ENCODE measurements around the gene UBE2E1.
"Not testable (repeated sequence)": the region's sequence is repeated elsewhere in the genome, so short reads cannot be mapped to it uniquely, and the experiment has no call there.

Gene UBE2E1

DNA sequence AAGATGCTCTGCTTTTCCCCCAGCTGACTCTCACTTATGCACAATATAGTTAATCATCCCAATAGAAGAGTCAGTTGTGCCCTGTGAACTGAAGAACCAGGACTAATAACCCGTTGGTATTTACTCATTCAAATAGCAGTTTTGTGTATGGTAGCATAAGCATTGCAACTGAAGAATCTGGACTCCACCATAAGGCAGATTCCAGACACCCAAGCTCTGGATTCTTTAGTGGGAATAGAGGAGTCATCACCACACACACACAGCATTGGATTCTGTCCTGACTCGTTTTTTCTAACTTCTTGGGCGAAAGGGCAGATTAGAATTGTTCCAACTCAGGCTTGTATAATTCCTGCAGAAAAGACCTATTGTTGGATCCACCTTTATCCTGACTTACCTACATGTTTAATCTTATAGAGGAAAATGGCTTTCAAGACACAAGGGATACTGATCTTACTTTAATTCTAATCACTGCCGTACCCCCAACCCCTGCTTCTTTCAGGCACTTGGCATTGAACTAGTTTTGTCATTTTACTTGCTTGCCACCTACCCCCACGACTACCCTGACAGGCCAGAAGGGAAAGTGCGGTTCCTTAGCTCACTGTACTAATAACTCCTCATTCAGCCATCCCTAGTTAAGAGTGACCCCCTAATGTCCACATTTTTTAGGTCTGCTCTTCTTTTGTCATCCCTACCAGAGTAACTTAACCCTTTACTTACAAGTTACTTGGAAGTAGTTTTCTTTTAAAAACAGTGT is 68.8 kb downstream of the UBE2E1 start:
- FAIRE-seq, result no peak

DNA sequence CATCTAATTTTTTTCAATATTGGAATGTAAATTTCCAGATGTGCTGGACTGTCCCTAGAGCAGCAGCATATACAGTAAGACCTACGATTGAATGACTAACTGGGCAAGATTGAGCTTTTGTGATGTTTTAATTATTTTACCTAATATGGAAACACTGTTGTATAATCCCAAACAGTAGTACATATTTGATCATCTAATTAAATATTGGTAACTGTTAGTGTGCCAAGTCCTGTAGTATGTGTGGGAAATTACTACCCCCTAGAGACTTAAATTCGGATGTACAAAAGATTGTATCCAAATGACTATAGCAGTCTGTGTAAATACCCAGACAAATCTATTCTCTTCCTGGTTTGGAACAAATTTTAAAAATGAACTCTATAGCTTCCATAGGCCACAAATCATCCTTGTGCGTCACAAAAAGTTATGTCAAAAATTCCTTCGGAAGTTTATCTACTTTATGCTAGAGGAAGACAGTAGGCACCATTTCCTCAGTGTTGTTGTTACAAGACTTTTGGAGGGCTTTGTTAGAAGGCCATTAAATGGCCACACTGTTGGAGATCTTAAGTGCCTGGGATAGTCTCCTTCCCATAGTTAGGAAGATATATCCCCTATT is 69.5 kb downstream of the UBE2E1 start:
- FAIRE-seq (no peak), DNase-seq (ENCODE audit: insufficient read length, low spot score) (no peak)

More for the DNA sequence above, 68.8 kb downstream of the UBE2E1 start:
- no peak for DNase-seq (ENCODE audit: insufficient read length, low spot score)

DNA sequence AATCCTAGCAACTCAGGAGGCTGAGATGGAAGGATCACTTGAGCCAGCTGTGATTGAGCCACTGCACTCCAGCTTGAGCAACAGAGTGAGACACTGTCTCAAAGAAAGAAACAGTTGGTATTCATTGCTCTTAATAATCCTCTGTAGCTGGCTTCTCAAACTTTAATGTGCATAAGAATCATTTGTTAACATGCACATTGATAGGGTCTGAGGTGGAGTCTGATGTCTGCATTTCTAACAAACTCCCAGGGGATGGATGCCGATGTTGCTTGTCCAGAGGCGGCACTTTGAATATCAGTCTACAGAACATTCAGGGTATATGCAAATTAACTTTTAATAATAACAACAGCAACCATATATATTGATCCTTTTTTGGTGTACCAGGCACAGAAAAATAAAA is 71.2 kb downstream of the UBE2E1 start:
- DNase-seq (ENCODE audit: insufficient read length, low spot score), result no peak

DNA sequence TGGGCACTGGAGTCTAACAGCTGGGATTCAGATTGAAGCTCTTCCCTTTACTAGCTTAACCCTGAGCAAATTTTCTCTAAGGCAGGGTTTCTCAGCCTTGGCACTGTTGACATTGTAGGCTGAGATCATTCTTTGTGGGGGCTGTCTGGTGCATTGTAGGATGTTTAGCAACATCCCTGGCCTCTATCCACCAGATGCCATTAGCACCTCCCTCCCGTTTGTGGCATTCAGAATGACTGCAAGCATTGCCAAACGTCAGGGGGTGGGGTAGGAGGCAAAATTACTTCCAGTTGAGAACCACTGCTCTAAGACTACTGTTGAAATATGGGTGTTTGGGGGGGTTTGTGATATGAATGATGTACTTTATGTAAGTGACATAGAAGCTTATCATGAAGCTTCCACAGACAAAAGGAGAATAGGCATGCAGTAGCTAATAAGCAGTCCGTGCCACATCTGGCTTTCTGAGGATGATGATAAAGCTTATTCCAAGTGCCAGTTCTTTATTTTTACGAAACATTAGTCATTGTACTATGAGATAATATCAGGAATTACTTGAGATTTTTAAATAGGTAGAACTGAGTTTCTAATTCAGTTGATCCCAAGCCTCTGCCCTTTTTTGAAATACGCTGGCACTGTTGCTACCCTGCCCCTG is 71.7 kb downstream of the UBE2E1 start:
- FAIRE-seq (no peak), DNase-seq (ENCODE audit: insufficient read length, low spot score) (no peak)

More for the DNA sequence above, 71.2 kb downstream of the UBE2E1 start:
- FAIRE-seq, result no peak

DNA sequence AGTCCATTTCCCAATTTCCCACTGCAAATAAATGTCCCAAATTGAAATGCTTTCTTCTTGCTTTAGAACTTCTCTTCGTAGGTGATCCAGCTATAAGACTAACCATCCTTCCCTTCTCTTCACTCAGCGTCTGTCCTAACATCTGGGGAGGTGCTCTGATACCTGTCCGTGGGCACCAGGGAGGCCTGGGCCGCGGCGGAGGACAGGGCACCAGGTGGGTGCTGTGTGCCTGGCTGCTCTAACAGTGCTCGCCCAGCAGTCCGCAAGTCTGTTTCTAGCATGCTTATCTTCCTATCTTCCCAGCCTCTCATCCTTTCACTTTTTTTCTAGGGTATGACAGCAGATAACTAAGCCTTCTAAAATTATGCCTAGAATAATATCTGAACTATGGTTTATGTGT is 73.7 kb downstream of the UBE2E1 start:
- DNase-seq (ENCODE audit: insufficient read length, low spot score) (no peak), FAIRE-seq (no peak)

DNA sequence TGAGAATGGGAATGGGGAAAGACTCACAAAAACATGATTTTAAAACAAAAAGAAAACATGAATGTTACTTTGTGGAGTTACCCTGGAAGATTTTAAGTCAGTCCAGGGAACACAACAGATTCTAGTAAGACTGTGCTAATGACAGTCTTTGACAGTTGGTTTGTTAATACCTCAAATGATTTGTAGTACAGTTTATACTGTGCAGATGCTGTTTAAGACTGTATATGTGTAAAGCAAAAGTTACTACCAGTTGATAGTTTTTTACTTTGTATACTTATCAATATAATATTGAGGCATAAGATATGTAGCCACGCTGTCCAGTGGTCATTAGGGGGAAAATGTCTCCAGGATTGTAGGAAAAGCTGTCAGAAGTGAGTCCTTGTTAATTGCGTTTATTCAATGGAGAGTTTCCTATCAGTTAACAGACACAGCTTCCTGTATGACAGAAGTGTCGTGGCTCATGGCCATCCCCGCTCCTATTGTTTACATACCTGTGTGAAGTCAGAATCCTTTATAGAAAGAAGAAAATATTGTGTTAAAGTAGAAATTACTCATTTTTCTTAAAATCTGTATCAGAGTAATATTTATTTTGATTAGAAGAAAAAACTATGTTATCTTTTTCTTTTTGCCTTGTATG is 75.1 kb downstream of the UBE2E1 start:
- DNase-seq (ENCODE audit: insufficient read length, low spot score), result no peak
- FAIRE-seq, result no peak

DNA sequence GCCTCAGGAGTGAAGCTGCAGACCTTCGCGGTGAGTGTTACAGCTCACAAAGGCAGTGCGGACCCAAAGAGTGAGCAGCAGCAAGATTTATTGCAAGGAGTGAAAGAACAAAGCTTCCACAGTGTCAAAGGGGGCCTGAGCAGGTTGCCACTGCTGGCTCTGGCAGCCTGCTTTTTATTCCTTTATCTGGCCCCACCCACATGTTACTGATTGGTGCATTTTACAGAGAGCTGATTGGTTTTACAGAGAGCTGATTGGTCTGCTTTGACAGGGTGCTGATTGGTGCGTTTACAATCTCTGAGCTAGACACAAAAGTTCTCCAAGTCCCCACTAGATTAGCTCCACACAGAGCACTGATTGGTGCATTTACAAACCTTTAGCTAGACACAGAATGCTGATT is 76.2 kb downstream of the UBE2E1 start:
- not testable (repeated sequence) for DNase-seq (ENCODE audit: insufficient read length, low spot score); FAIRE-seq

DNA sequence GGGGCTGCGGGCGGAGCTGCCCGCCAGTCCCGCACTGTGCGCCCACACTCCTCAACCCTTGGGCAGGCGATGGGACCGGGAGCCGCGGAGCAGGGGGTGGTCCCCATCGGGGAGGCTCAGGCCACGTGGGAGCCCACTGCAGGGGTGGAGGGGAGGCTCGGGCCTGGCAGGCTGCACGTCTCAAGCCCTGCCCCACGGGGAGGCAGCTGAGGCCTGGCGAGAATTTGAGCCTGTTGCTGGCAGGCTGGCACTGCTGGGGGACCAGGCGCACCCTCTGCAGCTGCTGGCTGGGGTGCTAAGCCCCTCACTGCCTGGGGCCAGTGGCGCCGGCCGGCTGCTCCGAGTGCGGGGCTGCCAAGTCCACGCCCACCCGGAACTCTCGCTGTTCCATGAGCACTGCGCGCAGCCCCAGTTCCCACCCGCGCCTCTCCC is 76.7 kb downstream of the UBE2E1 start:
- DNase-seq (ENCODE audit: insufficient read length, low spot score) (no peak), FAIRE-seq (no peak)

DNA sequence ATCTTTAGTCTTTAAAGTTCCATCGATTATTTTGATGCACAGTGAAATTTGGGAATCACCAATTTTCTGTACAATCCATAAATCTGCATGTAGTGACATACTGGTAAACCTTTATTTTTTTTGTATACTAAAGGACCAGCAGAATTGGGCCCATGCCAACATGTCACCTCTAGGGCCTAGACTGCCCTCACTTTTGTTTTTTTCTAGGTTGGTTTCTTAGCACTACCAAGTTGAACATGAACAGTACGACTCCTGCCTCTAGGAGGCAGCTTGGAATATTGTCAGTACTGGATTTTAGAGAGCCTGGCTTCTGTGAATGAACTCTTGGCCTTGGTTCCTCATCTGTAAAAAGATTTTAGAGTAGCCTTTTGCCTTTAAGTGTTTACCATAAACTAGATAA is 78.7 kb downstream of the UBE2E1 start:
- FAIRE-seq, result no peak

DNA sequence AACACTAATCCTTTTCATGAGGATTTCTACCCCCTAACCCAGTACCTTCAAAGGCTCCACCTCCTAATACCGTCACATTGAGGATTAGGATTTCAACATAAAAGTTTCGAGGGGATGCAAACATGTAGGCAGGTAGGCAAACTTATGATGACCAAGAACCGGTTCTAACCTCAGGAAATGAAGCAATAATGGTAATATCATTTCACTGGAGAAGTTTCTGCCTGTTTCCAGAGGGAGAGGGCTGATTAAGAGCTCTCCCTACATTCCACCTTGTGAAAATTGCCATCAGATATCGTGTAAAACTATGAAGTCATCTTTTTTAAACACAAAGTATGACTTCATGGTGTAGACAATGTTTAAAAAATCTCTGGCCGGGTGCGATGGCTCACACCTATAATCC is 79.5 kb downstream of the UBE2E1 start:
- no peak for FAIRE-seq
- DNase-seq (ENCODE audit: insufficient read length, low spot score), result no peak

More for the DNA sequence above, 78.7 kb downstream of the UBE2E1 start:
- no peak for DNase-seq (ENCODE audit: insufficient read length, low spot score)

DNA sequence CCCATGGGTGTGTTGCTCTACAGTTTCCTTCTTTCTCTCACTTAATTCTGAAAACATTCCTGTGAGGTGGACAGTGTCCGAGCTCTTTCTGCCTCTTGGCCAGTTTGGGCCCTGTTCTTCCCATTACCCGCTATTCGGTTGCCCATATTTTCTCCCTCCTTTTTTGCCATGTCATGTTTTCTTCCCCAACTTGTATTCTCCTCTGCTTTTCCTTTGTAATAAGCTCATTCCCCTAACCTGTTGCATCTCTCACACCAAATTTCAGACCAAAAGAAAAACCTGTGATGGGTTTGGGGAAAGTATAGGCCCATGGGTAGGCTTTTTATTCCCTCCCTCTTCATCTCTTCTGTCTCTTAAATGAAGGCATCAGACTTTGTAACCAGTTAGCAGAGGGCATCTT is 80.6 kb downstream of the UBE2E1 start:
- DNase-seq (ENCODE audit: insufficient read length, low spot score) (no peak), FAIRE-seq (no peak)

DNA sequence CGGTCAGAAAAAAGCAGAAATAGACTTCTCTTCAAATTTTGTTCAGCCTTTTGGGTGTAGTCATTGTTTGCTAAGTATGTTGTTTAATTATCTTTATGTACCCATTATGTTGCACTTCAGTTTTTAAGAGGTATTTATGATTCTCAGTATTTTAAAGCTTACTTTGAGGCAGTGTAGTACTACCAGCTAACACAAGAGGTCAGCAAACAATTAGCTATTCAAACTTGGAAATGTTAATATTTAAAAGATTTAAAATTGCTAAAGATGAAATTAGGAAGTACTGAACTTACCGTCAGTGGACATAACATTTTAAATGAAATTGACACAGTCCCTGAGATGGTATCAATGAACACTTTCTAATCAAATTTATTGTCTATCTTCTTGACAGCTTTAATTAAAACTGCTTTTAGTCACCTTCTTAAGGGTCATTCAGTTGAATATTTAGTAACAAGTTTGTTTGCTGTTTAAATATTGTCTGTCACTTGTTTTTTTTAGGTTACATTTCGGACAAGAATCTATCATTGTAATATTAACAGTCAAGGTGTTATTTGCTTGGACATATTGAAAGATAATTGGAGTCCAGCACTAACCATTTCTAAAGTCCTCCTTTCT is 83.0 kb downstream of the UBE2E1 start:
- FAIRE-seq (peak; percentile 76), DNase-seq (ENCODE audit: insufficient read length, low spot score) (no peak)

DNA sequence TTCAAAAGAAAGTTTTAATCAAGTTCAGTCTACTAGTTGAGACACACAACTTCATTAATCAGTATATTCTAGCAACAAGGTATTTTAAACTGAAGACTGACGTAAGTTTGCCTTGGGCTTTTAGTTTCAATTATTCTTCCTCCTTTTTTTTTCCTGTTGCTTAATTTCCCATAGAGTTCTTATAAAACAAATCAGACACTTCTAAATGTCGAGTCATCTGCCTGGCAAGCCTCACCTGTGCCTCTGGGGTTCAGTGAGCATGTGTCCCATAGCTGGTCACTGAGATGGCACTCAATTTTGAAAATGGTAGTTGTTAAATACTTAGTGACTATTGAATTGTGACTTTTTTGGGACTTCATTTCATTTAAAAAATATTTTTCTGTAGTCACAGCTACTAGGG is 83.6 kb downstream of the UBE2E1 start:
- FAIRE-seq, result no peak
- DNase-seq (ENCODE audit: insufficient read length, low spot score), result no peak

DNA sequence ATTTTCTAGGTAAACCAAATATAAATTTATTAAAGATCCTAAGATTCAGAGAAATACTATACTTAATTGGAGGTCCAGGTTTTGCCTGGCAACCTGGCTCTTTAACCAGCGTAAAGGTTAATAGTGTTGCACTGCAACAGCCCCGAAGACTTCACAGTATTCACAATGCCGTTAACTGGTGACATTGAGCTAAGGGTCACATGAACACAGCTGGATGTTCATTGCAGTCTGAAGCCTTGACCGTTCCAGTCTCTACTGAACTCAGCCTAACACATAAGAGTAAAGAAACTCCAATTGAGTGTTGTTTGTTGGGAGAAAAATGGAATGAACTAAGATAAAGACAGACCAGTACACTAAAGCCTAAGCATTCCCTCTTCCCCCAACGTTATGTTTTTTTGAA is 84.2 kb downstream of the UBE2E1 start:
- DNase-seq (ENCODE audit: insufficient read length, low spot score) (no peak), FAIRE-seq (no peak)

DNA sequence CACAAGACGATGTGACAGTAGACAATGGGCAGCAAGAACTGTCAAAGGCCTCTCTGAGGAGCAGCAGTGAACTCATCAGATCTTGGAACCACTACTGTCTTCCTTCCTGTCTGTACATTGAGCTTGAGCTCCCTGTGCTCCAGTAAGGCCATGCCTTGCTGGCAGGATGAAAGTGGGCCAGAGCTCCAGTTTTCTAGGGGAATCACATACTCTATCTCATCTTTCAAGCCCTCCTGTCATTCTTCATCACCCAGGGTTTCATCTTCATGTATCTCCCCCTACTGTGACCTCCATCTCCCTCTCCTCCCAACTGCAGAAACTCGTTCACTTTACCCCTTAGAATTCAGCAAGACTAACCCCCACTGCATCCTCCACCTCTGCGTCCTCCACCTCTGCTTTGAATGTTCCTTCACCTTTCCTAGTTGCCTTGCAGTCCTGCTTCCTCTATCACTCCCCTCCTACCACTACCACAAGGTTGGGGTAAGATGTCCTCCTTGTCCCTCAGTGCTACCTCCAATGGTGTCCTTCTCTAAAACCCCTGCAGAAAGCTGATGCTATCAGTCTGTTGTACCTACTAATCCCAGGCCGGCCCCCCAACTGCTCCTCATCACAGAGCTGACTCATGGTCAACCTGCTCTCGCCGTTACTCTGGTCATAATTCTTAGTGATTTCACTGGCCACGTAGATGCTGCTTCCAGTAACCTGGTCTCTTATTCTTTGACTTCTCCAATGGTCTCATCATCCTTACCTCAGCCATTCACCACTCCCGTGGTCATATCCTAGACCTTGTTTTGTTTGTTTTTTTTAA is 88.7 kb downstream of the UBE2E1 start:
- DNase-seq (ENCODE audit: insufficient read length, low spot score) (no peak), FAIRE-seq (no peak)

DNA sequence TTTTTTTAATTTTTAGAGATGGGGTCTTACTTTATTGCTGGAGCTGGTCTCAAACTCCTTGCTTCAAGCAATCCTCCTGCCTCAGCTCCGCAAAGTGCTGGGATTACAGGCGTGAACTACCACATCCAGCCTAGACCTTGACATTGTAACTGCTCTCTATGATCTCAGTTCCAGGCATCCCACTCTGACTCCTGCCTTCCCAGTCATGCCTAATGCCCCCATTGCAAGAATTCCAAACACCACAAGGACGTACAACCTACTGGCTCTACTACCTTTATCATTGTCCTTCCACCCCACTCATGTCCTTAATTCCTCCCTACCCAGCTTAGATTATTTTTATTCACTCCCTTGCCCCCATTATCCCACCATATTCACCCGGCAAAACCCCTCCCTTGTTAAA is 89.4 kb downstream of the UBE2E1 start:
- DNase-seq (ENCODE audit: insufficient read length, low spot score), result no peak
- no peak for FAIRE-seq

DNA sequence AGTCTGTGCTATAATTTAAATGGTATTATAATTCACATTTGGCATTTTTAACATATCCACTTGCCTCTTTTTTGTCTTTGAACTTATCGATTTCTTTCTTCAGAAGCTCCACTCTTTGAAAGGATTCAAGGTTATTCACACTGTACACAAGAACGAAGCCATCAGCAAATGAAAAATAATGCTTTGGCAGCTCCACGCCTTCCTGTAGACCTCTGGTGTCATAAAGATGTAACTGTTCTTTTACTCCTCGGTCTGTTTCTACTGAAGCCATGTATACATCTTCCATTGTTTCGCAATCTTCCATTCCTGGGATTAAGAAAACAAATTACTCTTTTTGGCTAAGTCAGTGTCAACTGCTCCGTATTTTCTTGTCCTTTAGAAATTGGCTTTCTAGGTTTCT is 95.0 kb downstream of the UBE2E1 start:
- DNase-seq (ENCODE audit: insufficient read length, low spot score), result no peak
- no peak for FAIRE-seq

DNA sequence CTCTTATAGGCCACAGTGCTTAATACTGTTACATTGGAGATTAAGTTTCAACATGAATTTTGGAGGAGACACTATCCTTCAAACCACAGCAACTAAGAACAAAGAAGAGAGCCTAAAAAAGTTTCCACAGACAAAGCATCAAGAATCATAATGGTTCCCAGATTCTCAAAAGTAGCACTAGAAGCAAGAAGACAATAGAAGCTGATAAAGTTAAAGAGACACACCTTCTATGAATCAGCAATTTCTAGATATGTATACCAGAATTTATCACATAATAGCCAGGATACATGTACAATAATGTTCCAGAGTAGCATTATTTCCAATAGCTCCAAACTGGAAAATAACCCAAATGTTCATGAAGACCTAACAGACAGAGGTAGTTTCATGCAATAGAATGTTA is 98.8 kb downstream of the UBE2E1 start:
- FAIRE-seq (no peak), DNase-seq (ENCODE audit: insufficient read length, low spot score) (no peak)

DNA sequence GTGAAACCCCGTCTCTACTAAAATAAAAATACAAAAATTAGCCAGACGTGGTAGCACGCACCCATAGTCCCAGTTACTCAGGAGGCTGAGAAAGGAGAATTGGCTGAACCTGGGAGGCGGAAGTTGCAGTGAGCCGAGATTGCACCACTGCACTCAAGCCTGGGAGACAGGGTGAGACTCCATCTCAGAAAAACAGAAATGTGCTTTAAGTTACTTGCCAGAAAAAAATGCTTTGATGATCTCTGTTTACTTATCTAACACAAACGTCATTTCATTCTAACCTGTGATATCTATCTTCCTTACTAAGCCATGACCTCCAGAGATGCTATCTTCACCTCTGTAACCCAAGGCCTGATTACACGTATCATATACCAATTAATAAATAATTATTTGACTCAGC is 103.6 kb downstream of the UBE2E1 start:
- DNase-seq (ENCODE audit: insufficient read length, low spot score) (no peak), FAIRE-seq (no peak)

DNA sequence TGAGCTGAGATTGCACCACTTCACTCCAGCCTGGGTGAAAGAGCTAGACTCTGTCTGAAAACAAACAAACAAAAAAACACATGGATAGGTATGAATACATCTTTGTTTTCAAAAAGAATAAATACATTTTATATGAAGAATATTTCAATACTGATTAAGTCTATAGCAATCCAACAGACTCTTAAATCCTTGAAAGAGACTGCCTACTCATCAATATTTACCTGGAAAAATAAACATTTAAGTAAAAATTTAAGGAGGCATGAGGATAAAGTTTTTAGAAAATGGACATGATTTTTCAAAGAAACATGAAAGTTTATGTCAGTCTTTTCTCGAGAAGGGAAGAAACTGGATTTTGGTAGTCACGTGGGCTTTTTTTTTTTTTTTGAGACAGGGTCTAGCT is 105.6 kb downstream of the UBE2E1 start:
- no peak for DNase-seq (ENCODE audit: insufficient read length, low spot score)
- FAIRE-seq, result no peak

Data from GM19239 (cell line).